ENCODE data around the gene SLC43A2. TPM values are rescaled to one million over a fixed set of nuclear protein-coding genes. Genes with fewer than 3 reads are reported as not detected.

Gene SLC43A2
- 8.3 and 46.6 TPM in 2 replicates for total RNA-seq

DNA sequence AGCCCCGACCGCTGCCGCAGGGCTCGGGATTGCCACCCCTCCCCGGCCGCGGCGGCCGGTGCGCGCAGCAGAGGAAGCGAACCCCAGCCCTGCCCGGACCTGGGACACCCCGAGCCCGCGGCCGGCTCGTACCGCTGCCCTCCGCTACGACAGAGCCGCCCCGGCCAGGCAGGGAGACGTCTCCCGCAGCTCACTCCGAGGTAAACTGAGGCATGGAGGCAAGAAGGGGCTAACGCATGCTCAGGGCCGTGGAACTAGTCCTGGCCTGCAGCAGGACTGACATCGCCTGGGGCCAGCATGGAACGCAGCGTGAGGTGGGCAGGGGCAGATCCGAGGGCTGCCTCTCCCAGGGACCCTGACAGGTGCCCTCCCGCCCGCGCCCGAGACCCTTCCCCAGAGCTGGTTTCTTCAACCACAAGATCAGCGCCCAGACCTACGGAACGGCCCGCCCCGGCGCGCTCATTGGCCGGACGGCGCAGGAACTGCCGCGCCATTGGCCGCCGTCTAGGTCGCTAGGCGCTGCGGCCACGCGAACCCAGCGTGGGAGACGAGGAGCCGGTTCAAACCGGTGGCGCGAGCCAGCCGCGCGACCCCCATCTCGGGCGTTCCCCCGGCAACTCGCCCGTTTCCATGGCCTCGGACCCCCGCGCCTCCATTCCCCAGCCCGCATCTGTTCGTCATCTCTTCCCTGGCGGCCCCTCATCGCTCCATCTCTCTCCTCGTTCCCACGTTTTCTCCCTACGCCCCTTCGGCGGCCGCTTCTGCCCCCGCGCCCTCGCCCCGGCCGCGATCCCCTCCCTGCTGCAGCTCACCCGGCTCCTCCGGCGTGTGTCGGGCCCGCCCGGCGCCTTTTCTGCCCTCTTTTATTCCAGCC is at the start of gene SLC43A2:
SLC43A2 (minus strand) TSS at position 853 of the 874 bp plus-strand sequence. CDS start 960 bp downstream, outside the sequence.

GRCh38 chr17:1649844-1650501 is 21.3 kb upstream of the SLC43A2 start, which contains the start of gene RILP:
RILP (minus strand) TSS chr17:1649866; CDS start chr17:1649804, 62 bp downstream.

DNA sequence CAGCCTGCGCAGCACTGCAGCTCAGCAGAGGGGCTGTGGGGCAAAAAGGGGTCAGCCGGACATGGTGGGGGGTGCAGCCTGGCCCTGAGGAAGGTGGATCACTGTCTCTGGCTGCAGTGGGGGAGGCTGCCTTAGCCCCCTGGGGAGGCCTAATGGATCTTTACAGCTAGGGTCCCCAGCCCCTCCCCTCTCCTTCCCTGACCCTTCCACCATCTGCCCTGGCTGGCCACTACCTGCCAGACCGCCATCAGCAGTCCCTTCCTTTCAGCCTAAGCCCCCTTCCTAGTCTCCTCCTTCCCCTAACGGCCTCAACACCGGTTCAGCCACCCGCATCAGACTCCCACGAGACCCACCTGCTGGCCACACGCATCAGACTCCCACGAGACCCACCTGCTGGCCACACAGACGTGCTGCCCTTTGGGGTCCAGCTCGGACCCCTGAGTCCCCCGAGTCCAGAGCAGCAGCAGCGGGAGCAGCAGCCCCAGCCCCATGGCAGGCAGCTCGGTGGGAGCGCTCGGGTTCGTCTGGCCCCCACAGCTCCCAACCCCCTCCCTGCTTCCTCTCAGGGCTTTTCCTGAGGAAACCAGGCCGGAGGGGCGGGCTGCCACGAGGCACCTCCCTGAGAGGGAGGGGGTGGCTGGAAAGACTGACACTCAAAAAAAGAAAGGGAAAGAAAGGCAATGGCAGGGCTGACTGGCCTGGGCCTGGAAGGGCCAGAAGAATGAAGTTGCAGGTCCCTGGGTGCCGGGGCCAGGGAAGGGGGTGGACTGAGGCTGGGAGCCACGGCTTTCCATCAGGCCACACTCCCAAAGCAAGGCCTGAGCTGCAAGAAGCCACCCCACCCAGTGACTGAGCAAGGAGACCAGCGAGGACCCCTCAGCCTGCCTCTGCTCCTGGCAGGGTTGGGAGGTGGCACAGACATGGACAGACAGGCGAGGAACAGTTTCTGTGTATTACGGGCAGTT is 16.9 kb upstream of the SLC43A2 start, which contains the start of gene SCARF1:
SCARF1 (minus strand) TSS at position 526 of the 965 bp plus-strand sequence; CDS start at position 491, 35 bp downstream.

Other genes starting within 250 kb of the SLC43A2 start
- gene YWHAE, start 228.6 kb downstream of the SLC43A2 start, total RNA-seq: 335 and 507 TPM in 2 replicates
- gene CRK, start 172.6 kb downstream of the SLC43A2 start, total RNA-seq: 110 and 128 TPM in 2 replicates
- 154 and 424 TPM in 2 replicates for gene MYO1C, start 136.1 kb downstream of the SLC43A2 start, total RNA-seq
- 45.9 and 58.3 TPM in 2 replicates for gene INPP5K, start 112.2 kb downstream of the SLC43A2 start, total RNA-seq
- 17.3 and 23.2 TPM in 2 replicates for gene PITPNA, start 66.0 kb downstream of the SLC43A2 start, total RNA-seq
- 82.4 and 99.5 TPM in 2 replicates for gene SCARF1, start 16.9 kb upstream of the SLC43A2 start, total RNA-seq
- gene RILP, start 21.0 kb upstream of the SLC43A2 start, total RNA-seq: 10.1 and 12.3 TPM in 2 replicates
- gene PRPF8, start 56.0 kb upstream of the SLC43A2 start, total RNA-seq: 82.1 and 190 TPM in 2 replicates
- 1.3 and 1.4 TPM in 2 replicates for gene TLCD2, start 81.5 kb upstream of the SLC43A2 start, total RNA-seq
- gene WDR81, start 95.9 kb upstream of the SLC43A2 start, total RNA-seq: 14.9 and 25.6 TPM in 2 replicates
- gene SERPINF2, start 114.0 kb upstream of the SLC43A2 start, total RNA-seq: 0.49 TPM in 1 of 2 replicates, not detected in the other
- gene SERPINF1, start 133.2 kb upstream of the SLC43A2 start, total RNA-seq: 0.16 TPM in 1 of 2 replicates, not detected in the other
- 6.5 and 13.7 TPM in 2 replicates for gene SMYD4, start 201.1 kb upstream of the SLC43A2 start, total RNA-seq
- 35.9 and 64.1 TPM in 2 replicates for gene RPA1, start 201.2 kb upstream of the SLC43A2 start, total RNA-seq